HG02759 (cell line): ENCODE results near the gene EMB.
"Not testable (repeated sequence)": the region's sequence is repeated elsewhere in the genome, so short reads cannot be mapped to it uniquely, and the experiment has no call there.

Experiments used
- ATAC-seq: cut with Tn5 transposase; IDR thresholded peaks from one replicate; pipeline ENCODE4 v1.9.1; 2021; ENCODE audit warnings: mild to moderate bottlenecking, moderate library complexity; ENCODE audit not compliant: unreplicated experiment

Gene EMB, protein sequence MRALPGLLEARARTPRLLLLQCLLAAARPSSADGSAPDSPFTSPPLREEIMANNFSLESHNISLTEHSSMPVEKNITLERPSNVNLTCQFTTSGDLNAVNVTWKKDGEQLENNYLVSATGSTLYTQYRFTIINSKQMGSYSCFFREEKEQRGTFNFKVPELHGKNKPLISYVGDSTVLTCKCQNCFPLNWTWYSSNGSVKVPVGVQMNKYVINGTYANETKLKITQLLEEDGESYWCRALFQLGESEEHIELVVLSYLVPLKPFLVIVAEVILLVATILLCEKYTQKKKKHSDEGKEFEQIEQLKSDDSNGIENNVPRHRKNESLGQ

DNA sequence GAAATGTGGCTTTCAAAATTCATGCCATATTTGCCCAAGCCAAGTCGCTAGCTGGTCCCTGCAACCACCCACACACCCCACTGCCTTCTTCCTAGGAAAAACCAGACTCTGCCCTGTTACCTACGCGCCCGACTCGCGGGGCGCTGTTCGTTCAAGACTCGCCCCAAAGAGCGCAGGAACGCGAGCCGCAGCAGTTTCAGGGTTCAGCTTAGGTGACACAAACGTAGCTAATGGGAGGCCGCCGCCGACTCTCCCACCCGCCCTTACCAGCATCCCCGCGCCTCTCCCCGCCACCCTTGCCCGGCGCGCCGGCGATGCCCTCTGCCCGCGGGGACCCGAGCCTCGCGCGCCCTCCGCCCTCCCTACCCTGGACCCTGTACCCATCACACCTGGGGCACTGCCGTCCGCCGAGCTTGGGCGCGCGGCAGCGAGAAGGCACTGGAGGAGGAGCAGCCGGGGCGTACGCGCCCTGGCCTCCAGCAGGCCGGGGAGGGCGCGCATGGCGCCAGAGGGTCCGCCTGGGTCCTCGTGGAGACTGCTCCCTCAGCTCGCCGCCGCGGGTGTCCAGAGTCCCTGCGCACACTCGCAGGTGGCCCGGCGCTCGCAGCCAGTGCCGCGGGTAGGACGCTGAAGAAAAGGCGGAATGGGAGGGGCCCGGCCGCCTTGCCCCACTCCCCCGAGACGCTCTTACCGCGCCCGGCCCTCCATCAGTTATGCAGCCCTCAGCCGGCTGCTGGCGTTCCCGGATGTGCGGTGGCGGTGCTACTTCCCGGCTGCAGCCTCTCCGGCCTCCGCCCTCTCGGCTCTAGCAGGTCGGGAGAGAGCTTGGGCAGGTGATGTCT, at the start of gene EMB:
TSS of gene EMB (minus strand) at position 638 of the 842 bp plus-strand sequence. CDS start at position 501, 137 bp downstream.
- peak; percentile 71 for ATAC-seq

DNA sequence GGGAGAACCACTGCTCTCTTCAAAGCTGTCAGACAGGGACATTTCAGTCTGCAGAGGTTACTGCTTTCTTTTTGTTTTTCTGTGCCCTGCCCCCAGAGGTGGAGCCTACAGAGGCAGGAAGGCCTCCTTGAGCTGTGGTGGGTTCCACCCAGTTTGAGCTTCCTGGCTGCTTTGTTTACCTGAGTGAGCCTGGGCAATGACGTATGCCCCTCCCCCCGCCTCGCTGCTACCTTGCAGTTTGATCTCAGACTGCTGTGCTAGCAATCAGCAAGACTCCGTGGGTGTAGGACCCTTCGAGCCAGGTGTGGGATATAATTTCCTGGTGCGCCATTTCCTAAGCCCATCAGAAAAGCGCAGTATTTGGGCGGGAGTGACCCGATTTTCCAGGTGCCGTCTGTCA, 48.4 kb upstream of the EMB start:
- ATAC-seq: not testable (repeated sequence)

- not testable (repeated sequence) for ATAC-seq
Measured at GRCh38 chr5:50478790-50479189, 37.7 kb upstream of the EMB start.

DNA sequence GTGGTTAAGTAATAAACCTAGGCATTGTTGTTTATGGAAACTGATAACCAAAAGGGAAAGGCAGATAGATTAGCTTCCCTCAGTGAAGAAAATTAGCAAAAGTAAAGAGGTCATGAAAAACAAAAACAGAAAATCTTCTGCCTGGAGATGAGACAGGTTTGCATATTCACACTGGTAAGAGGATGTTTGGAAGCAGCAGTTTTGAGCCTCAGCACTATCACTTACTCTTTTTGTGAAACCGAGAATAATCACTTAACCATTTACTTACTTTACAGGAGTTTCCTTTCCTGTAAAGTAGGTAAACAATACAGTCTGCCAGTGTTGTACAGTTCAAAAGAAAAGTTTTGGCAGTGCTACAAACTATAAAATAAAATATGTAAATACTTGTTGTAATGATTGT, 35.5 kb upstream of the EMB start:
- peak; percentile 96 for ATAC-seq

GRCh38 chr5:50465015-50465414, 23.9 kb upstream of the EMB start:
- ATAC-seq: not testable (repeated sequence)

- ATAC-seq: no peak
Measured at GRCh38 chr5:50463726-50464125, 22.6 kb upstream of the EMB start.

DNA sequence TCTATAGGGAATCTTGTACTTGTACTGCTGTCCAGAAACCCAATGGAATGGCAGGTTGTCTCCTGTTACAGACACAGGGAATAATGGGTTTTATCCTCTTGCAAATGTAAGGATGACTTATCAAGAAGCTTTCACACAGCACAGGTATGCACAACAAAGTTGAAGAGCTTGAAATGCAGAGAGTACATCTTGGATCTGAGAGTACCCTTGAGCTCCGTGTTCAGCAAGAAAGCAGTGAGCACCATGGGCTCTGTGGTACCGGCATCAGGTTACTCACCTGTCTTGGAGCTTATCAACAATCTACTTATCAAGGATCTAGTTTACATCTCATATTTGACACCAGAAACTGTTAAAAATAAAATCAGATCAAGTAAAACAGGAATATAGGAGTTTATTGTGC, 22.0 kb upstream of the EMB start:
- ATAC-seq: no peak

DNA sequence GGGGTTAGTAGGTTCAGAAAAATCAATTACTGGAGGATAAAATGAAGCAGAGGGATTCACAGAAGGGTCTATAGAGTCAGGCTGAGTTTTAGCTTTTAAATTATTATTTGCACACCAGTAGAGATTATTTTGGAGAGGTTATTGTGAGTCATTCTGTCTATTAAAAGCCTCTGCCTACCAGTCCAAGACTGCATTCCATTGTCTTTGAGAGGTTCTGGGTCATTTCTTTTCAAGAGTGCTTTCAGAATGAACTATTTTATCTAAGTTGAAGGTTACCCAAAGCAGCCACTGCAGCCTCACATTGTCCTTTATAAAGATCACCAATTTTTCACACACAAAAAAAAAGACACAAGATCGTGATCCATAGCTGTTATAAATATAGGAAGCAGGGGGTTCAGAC, 21.5 kb upstream of the EMB start:
- ATAC-seq: not testable (repeated sequence)

DNA sequence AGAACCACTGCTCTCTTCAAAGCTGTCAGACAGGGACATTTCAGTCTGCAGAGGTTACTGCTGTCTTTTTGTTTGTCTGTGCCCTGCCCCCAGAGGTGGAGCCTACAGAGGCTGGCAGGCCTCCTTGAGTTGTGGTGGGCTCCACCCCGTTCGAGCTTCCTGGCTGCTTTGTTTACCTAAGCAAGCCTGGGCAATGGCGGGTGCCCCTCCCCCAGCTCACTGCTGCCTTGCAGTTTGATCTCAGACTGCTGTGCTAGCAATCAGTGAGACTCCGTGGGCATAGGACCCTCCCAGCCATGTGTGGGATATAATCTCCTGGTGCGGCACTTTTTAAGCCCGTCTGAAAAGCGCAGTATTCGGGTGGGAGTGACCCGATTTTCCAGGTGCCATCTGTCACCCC, 17.3 kb upstream of the EMB start:
- ATAC-seq: not testable (repeated sequence)

- not testable (repeated sequence) for ATAC-seq
Measured at GRCh38 chr5:50449241-50449640, 8.2 kb upstream of the EMB start.

GRCh38 chr5:50447941-50448340, 6.9 kb upstream of the EMB start:
- ATAC-seq: no peak

GRCh38 chr5:50447228-50447627, 6.1 kb upstream of the EMB start:
- no peak for ATAC-seq

DNA sequence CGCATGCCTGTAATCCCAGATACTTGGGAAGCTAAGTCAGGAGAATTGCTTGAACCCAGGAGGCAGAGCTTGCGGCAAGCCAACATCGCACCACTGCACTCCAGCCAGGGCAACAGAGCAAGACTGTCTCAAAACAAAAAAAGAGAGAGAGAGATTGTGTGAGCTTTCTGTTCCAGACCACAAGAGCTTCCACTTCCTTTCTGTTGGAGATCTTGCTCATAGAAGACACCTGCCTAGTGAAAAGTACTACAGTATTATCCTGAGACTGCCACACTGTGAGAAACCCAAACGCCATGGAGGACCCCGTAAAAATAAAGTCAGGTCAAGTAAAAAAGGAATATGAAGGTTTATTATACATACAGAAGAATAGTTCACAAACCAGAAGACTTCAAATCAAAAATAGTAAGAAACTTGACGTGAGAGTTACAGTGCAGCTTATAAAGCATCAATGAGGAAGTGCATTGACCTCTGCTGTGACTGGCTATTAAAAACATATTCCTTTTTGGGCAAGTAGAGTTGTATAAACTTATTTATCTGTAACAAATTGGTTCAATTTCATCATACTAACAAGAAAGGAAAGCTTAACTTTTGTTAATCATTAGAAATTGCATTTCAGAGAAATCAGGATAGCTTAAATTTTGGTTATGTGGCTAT, 4.3 kb upstream of the EMB start:
- ATAC-seq: peak; percentile 60

- not testable (repeated sequence) for ATAC-seq
Measured at GRCh38 chr5:50442559-50443539, 1.8 kb upstream of the EMB start.

DNA sequence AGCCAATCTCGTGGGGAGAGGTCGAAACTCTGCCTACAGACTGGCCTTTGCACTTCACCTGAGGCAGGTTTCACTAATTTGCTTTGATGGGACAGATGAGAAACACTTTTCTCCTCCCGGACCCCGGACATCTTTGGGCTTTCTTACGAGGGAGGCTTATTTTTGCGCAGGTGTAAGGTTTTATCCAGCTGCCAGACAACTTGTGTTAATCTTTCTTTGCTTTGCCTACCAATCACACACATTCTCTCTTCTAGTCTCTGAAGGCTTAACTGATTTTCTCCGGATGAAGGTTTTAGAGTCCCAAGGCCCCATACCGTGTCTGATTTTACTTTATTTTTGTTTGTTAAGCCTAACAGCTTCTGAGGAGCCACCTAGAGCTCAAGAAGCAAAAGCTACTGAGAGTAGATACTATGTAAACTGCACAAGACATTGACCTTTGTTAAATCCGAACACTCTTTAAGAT, 436 bp upstream of the EMB start:
- peak; percentile 2 for ATAC-seq

DNA sequence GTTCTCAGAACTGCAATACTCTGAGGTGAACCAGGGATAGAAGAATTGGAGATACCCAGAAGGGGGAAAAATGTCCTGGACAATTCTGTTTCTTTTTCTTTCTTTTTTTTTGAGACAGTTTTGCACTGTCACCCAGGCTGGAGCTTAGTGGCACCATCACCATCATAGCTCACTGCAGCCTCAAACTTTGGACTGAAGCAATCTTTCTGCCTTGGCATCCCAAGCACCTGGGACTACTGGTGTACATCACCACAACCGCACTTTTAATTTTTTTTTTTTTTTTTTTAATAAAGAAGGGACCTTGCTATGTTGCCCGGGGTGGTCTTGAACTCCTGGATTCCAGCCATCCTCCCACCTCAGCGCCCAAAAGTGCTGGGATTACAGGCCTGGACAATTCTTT, 1.9 kb downstream of the EMB start:
- ATAC-seq: no peak

DNA sequence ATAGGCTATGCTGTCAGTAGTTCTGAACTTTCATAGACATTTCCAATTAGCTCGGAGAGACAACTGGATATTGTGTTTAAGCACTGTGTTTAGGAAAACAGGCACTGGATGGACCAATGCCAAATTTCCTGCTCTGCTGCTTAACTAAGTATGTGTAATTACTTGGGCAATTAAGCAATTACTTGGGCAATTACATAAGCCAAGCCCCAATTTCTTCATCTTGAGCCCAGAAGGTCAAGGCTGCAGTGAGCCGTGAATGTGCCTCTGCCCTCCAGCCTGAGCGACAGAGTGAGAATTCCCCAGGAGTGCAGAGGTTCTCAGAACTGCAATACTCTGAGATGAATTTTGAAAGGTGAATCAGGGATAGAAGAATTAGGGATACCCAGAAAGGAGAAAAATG, 3.0 kb downstream of the EMB start:
- ATAC-seq: not testable (repeated sequence)

DNA sequence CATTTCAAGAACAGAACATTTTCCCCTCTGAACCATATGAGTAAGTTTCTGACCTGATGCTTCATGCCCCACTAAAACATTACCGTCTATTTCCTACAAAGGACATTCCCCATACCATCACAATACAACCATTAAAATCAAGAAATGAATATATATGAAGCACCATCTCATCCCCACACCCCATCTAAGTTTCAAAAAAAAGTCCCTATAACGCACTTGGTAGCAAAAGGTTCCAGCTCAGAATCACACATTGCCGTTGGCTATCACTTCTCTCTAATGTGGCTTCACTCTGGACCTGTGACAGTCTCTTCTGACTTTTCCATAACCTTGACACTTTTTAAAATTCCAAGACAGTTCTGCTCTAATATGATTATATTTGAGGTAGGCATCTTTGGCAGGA, 5.9 kb downstream of the EMB start:
- peak; percentile 43 for ATAC-seq

DNA sequence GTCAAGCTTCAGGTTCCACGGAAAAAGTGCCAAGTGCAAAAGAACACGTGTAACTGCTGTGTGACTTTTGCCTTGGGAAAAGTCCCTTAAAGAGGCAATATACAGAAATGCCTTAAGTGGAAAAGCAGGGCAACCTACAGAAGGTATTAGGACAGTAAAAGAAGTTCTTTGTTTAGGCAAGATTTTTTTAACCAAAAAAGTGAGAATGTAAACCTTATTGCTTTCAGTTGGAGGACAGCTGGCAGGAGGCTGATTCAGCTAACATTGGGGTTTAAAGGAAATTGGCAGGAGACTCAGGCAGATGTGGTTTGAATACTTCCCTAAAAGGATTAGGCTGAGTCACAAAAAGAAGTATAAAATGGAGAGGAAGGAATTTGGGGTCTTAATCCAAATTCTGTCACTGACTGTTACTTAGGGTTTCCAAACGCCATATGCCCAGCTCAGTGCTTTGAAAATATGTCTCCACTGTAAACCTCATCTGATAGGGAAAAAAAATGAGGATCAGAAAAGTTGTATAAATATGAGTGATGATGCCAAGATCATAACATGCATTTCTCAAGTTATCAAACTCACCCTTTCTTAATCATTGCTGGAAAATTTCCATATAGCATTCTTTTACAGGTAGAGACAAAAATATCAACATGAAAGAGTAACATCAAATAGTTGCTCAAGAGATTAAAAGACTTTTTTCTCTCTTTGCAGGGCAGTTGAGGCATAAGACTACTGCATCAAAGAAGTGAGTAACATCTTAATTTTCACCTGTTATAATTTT, 9.8 kb downstream of the EMB start:
- not testable (repeated sequence) for ATAC-seq
